Measurements from ENCODE around the gene TSPAN18.

TSPAN18 gene

DNA sequence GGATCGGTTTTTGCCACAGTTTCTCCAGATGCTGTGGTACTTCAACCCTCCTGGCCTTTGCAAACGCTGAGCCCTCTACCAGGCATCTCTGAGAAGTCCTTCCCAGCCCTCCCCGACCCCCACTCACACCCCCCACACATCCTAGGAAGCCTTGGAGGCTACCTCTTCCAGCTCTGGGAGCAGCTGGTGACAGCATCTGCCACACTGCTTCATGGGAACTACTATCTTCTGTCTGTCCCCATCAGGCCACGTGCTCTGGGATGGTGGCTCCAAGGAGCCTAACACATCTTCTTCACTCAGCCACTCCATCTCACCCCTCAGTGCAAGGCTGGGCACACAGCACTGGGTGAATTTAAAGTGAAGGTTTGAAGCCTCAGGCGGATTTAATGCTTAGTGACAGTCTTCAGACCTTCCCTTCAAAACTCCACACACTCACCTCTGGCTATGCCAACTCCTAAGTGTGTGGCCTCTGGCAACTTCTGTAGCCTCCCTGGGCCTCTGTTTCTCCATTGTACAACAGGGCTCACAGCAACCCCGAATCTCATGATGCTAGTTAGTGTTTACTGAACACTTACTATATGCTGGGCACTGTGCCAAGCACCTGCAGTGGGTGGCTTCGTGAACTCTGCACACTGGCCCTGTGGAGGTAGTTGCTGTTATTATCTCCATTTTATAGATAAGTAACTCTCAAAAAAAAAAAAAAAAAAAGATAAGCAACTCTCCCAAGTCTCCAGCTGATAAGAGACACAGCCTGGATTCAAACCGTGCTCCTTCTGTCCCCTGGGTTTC is 231.2 kb downstream of the TSPAN18 start:
- DNase-seq (ENCODE audit: low read depth in 2 of 2) = no peak

DNA sequence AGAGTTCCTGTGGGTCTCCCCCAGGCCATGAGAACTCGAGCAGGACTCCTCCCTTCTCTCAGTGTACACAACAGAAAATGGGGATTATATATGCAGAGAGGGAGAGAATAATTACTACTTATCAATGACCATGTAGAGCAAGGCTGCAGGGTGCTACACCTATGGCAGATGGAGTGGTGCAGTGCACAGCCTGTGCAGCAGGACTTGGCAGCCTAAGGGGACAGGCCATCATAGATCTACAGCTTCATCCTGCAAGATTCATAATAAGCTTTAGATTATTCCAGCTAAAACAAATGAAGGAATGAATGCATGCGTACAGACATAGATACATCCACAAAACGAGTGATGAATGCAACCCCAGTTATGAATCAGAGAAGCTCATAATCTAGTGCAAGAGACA is 232.3 kb downstream of the TSPAN18 start:
- DNase-seq (ENCODE audit: low read depth in 2 of 2) = no peak

DNA sequence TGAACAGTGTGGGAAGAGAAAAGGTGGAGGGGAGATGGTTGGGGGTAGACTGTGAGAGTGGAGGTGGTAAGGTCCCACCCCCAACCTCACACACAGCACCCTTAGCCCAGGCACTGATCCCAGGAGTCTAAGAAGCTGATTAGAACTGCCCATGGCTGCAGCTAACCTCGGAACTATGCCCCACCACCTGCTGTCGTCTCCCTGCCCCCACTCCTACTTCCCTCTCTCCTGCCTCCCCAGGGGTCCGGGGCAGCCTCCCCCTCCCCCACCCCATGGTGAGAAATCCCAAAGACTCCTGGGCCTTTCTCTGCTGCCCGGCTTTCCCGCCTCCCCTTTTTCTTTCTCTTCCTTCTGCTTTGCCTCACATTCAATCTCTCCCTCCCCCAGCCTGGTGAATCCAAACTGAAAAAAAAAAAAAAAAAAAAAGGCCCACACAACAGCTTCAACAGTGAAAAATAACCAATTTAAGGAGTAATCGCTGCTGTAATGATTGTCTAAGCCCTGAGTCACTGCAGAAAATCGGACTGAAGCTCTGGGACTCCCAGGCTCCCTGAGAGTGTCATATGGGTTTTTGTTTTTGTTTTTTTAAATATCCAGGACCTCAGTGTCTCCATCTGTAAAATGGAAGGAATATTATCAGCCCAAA is 233.6 kb downstream of the TSPAN18 start:
- no peak for DNase-seq (ENCODE audit: low read depth in 2 of 2)

DNA sequence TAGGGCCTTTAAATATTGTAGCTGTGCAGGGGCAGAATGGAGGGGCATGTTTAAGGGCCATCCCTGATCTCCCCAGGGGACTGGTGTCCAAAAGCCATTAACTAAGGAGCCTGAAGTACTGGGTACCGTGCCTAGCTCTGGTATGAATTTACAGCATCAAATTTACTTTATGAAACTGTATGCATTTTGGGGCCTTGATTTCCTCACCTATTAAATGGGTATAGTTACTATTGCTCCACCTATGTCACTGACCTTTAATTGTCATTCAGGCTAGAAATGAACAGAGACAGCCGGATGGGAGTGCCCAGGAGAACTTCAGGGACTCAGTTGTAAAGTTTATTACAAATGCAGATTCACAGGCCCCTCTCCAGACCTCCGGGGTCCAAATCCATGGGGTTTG is 235.7 kb downstream of the TSPAN18 start:
- DNase-seq (ENCODE audit: low read depth in 2 of 2) = no peak

DNA sequence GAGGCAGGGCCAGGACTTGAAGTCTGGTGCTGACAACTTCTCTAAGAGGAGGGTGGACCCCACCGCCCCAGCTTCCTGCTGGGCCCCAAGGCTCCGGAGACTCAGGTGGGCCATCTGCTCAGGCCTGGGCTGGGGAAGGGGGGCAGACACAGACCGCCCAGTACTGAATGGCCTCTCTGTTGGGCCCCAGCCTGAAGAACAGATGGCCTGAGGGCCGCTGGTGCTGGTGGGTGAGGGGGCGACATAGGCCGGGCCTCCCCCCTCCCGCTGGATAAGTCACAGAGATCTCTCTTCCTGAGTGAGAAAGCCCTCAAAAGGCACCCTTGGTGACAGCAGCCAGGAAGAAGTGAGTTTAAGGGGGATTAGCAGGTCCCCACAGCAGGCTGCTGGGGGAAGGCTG is 236.4 kb downstream of the TSPAN18 start:
- DNase-seq (ENCODE audit: low read depth in 2 of 2) = no peak

DNA sequence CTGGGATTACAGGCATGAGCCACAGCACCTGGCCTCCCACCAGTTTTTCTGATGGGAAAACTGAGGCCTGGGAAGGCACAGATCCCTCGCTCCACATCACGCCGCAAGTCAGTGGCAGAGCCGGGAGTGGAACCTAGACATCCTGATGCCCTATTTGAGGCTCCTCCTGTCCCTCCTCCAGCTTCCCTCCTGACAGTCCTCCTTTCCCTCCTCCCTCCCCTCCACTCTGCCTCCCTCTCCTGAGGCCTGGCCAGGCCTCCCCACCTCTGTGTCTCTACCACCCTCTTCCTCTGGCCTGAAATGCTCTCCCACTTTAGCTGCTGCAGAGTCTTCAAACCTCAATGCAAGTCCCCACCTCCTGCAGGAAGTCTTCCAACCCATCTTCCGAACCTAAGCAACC is 237.2 kb downstream of the TSPAN18 start:
- no peak for DNase-seq (ENCODE audit: low read depth in 2 of 2)

DNA sequence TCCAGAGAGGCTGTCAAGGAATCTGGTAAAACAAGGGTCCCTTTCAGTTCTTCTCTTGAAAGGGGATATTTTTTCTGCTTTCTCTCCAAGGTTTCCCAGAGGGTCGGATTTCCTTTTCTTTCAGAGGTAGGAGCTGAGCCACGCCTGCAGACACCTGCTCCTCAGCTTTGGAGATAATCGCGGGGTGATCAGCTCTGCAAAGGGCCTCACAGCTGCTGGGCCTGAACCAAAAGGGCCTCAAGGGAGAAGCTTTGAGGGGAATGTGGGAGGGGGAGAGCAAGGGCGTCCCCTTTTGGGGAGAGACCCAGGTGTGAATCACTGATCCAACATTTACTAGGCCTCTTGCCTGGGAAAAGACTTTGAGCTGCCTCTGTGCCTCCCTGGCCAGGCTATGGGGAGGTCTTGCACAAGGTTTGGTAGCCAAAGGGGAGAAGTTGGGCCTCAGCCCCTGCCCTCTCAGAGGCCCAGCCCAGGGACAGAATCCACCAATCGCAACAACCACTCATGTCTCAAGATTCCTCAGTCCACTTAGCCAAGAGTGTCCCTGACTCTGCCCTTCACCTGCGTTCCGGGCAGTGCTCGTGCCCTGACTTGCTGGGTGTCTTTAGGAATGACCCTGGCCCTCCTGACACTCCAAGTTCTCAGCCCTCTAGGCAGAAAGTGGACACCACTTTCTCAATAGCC is 237.9 kb downstream of the TSPAN18 start:
- no peak for DNase-seq (ENCODE audit: low read depth in 2 of 2)

DNA sequence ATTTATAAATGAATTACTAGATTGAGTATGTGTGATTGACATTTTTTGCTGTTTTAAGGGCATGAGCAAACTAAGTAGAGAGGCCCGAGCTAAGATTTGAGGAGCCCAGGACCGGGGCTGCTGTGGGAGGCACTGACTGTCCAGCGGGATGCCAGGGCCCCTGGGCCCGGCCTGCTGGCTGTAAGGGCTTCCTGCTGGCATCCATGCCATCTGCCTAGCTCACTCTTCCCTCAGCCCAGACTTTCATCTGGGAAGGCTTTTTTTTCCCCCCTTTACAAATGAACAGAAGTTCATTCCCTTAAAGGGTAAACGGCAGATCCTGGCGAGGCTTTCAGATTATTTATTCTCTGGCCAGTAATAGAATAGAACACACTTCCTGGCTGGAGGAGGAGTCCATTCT is 239.9 kb downstream of the TSPAN18 start:
- DNase-seq (ENCODE audit: low read depth in 2 of 2) = no peak

DNA sequence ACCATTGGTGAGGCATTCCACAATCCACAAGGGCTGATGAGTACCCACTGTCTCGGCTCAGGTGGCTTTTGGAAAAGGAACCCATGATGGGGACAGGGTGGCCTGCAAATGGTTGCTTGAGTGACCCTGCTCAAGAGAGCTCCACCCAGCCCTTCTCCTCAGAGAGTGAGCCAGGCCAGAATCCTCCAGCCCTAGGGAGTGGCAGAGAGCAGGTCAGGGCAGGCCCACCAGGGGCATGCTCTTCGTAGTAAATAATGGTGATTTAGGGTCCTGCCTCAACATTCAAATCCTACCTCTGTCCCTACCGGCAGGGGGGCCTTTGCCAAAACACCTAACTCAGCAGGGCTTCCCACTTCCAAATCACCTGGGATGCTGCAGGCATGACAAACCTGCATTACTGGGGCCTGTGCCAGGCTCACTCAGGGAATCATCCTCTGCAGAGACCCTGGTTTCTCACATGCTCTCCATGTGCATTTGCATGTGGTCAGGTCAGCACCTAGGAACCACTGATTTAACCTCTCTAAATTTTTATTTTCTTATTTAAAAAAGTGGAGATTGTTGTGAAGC is 241.3 kb downstream of the TSPAN18 start:
- no peak for DNase-seq (ENCODE audit: low read depth in 2 of 2)

DNA sequence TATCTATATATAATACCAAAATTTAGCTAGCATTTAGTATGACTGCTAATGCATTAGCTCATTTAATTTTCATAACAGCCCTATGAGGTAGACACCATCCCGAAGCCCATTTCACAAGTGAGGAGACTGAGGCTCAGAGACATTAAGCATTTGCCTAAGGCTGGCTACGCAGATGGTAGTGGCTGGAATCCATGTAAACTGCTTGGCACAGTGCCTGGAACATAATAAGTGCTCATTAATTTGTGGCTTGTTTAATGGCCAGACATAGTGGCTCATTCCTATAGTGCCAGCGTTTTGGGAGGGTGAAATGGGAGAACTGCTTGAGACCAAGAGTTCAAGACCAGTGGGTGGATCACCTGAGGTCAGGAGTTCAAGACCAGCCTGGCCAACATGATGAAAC is 241.7 kb downstream of the TSPAN18 start:
- no peak for DNase-seq (ENCODE audit: low read depth in 2 of 2)

DNA sequence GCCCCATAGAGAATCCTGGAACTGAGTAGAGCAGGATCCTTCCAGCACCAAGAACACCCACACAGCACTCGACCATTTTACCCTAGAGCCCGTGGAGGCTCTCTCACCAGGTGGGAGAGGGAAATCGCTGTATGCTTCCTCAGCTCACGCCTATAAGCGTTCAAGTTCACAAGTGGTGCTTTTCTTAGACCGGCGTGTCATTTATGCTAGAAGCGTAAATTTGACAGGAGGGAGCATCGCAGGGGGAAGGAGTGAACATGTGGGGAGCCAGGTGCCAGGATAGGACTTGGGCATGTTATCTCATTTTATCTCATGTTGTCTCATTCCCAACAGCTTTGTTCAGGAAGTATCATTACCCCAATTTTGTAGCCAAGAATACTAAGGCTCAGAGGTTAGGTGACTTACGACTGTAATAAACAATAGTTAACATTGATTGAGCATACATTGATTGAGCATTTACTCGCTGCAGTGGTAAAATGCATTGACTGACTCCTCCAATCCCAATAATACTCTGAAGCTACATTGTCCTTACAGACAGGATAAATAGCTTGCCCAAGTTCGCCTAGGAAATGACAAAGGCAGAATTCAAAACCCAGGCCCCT is 243.0 kb downstream of the TSPAN18 start:
- DNase-seq (ENCODE audit: low read depth in 2 of 2) = no peak

DNA sequence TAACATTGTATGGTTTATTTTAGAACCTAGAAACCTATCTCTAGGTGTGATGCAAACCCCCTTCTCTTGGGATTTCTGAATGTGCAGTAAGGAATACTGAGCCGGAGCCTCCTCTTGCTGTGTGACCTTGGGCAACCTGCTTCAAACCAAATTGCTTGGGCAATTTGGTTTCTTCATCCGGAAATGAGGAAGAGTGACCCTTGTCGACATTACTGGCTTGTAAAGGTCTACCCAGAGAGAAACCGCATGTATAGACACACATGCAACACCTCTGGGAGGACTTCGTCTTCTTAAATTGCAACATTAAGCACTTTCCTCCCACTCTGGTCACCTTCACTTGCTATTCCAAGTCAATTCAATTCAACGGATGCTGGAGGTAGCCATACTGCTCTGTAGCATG is 243.5 kb downstream of the TSPAN18 start:
- no peak for DNase-seq (ENCODE audit: low read depth in 2 of 2)

DNA sequence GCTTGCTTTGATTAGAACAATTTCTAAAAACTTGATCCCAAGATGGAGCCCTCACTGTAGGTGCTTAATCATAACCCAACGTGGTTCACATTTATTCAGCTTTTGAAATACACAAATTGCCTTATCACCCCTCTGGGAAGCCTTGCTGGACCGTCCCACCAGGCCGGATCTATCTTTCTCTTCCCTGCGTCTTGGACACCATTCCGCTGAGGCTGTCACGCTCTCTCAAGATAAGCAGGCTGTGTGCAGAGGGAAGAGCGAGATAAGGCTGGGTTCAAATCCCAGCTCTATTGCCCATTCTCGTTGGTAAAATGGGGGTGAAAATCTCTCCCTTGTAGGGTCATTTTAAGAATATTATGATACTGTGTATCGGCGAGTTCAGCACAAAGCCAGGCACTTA is 244.4 kb downstream of the TSPAN18 start:
- DNase-seq (ENCODE audit: low read depth in 2 of 2) = no peak

DNA sequence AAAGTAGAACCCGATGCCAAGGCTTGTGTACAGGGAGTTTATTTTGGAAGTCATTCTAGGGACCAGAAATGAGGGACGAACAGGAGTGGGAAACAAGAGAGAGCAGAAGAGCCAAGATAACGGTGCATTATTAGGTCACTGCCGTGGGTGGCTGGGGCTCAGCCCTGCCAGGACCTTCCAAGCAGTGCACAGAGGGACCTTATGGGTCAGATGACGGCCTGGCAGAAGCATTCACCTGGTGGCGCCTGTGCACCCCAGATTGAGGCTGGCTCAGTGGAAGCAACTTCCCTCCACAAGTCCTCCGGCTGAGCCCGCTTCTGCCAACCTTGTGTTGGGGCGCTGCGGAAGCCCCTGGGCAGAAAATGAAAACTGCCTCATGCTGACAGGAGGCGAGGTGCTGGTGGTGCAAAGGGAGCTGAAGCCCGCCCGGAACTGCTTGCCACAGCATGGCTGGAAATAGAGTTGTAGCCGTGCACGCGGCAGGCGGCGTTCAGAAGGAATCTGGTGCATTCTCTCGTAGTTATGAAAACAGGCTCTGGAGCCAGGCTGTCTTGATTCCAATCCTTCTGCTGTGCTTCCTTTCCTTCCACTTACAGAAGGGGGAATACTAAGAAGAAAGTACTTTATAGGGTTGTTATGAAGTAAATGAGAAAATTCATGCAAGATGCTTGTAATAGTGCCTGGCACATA is 246.1 kb downstream of the TSPAN18 start:
- DNase-seq (ENCODE audit: low read depth in 2 of 2) = no peak

DNA sequence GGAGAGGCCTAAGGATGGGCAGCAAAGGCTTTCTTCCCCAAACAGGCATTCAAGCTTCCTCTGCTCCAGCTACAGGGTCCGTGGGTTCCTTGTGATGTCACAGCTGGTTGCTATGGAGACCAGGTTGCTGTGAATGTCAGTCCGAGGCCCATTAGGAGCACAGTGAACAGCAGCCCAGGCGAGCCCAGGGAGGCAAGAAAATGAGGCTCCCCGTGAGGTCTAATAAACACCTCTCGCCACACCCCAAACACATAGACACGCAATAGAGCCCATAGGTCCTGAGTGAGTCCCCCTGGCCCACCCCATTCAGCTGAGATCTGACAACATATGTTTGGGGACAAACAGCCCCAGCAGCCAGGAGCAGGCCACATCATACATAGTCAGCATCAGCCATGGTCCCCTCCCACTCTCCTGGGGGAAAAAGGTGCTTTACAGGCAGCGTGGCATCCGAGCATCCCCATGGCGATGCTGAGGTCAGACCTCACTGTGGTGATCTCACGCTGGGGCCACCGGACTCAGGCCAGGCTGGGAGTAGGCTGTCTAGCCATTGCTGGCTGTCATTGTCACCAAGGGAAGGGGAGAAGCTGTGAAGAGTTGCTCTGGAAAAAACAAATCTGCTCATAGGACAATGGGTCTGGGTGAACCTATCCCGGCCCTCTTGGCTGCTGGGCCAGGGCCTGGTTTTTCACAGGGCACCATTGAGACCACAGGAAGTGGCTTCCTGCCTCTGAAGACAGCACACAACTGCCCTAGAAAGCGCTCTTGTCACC is 247.1 kb downstream of the TSPAN18 start:
- no peak for DNase-seq (ENCODE audit: low read depth in 2 of 2)

DNA sequence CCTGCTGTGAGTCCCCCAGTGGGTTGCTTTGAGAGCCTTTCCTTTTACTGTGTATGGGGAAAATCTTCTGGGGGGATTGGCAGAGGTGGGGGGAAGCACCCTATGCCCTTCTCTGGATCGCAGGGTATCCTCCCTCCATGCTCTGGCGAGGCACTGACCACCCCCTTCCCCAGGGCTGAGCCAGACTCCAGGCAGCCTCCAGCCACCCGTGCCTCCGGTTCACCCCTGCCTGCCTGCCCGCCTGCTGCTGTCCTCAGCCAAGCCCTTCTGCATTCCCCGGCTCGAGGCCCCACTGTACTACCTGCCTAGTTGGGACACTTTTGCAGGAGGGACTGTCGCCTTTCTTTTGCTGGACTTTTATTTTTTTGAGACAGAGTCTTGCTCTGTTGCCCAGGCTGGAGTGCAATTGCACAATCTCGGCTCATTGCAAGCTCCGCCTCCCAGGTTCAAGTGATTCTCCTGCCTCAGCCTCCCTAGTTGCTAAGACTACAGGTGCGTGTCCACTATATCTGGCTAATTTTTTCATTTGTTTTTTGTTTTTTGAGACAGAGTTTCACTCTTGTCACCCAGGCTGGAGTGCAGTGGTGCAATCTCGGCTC is 247.7 kb downstream of the TSPAN18 start:
- no peak for DNase-seq (ENCODE audit: low read depth in 2 of 2)

DNA sequence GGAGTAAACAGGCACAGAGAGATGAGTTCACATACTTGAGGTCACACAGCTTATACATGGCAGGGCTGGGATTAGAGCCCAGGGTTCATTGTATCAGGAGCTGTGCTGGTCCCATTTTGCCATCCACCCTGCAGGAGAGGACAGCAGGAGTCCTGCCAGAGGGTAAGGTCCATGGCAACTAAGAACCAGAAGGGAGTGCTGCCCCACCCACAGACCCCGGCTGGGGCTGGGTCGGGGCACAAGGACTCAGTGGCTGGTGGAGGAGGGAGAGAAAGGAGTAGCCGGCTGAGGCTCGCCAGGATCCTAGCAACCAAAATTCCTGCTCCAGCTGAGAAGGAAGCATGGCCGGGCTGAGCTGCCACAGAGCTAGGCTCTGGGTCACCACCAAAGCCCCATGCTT is 249.8 kb downstream of the TSPAN18 start:
- DNase-seq (ENCODE audit: low read depth in 2 of 2) = no peak

DNA sequence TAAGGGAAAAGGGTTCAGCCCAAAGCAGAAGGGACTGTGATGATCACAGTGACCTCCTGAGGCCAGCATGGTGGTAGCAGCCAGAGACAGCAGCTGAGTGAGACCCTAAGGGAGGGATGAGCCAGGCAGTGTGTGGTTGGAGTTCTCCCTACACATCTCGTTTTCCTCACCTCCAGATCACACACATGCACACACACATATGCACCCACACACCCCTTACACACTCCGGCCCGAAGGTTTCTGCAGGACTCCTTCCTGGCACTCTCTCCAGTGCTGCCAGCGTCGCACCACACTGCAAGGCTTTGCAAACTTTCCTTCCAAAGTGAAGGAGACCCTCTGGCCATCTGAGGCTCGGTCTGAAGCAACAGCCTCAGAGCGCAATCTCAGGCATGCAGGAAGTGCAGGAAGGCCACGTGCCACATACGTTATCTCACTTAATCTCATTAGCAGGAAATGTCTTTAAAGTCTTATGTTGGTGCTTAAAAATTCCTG is 250.8 kb downstream of the TSPAN18 start:
- no peak for DNase-seq (ENCODE audit: low read depth in 2 of 2)

DNA sequence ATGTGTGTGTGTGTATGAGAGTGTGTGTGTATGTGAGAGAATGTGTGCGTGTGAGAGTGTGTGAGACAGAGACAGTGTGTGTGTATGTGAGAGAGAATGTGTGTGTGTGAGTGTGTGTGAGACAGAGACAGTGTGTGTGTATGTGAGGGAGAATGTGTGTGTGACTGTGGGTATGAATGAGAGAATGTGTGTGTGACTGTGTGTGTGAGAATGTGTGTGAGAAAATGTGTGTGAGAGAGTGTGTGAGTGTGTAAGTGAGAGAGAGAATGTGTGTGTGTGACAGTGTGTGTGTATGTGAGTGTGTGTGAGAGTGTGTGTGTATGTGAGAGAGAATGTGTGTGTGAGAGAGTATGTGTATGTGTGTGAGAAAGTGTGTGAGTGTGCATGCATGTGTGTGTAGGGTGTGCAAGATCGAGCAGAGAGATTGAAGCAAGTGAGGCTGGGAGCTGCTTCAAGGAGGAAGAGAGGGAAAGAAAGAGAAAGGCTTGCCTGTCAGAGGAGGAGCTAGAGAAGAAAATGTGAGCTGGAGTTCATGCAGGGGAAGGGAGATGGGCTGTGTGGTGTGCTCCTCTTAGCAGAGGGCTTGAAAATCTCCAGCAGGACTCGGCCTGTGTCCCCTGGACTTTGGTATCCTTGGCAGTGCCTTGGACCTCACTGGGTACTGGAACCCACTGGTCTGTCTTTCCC is 251.7 kb downstream of the TSPAN18 start:
- DNase-seq (ENCODE audit: low read depth in 2 of 2) = no peak

DNA sequence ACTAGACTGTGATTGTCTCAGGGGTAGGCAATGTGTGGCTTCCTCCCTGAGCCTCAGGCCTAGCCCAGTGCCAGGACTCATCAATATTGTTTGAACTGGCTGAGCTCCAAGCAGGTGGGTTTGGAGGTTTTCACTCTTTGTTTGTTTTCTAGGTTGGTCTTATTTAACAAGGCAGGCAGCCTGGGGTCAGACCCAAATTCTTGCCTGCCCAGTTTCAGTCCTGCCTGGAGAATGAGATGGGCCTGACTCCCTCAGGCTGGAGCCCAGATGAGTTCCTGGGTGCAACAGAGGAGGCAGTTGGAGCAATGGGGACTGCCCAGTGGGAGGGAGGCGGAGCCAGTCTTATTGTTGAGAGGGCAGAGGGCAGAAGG is 252.2 kb downstream of the TSPAN18 start:
- DNase-seq (ENCODE audit: low read depth in 2 of 2) = no peak
